DOHH2 (cell line): ENCODE results near the gene RBL1.

Source experiments
- CTCF ChIP-seq: fragments of 200-600 bp; sonication (generic); IDR thresholded peaks from one replicate; pipeline ENCODE4 v1.5.1; 2014; ENCODE audit warnings: antibody characterized with exemption, mild to moderate bottlenecking, low read depth, low read length; ENCODE audit not compliant: poor library complexity, severe bottlenecking
- EZH2phosphoT487 ChIP-seq: fragments of 200-600 bp; sonication (generic); IDR thresholded peaks from 2 replicates; pipeline ENCODE4 v1.6.1; 2017; ENCODE audit warnings: borderline replicate concordance, mild to moderate bottlenecking, antibody characterized with exemption, low read length, moderate library complexity, mixed read lengths

- peak; percentile 4 for TF ChIP-seq CTCF
- no peak for TF ChIP-seq EZH2phosphoT487
These were observed 731 bp upstream of the RBL1 start for GRCh38 chr20:37096415-37097041.
